SK-N-SH (cell line): Measurements from ENCODE around the gene PUM1. TPM values are rescaled to one million over a fixed set of nuclear protein-coding genes. Genes with fewer than 3 reads are reported as not detected.

Experiments
- CTCF ChIA-PET: fragments of 300-600, 350-600 bp; formaldehyde crosslinking; extraction: SDS; loops from one replicate; lab custom pipeline; 2021; lab: Yijun Ruan, JAX
- POLR2A ChIA-PET: fragments of 350-600 bp; sonication (Branson Sonifier 250); formaldehyde crosslinking; extraction: SDS; loops from one replicate; lab custom pipeline; 2020; ENCODE audit warnings: antibody characterized with exemption, inconsistent platforms; lab: Yijun Ruan, JAX
- DNase-seq: peaks from one replicate; pipeline ENCODE4 v3.0.0; 2012
- H2AFZ ChIP-seq: fragments of 200-600 bp; sonication (generic); 2 replicates; pipeline ENCODE4 v1.8.1; 2016; ENCODE audit warnings: antibody characterized with exemption, mild to moderate bottlenecking, low read depth
- H3F3A ChIP-seq: fragments of 200-600 bp; sonication (generic); replicated peaks from 2 replicates; pipeline ENCODE3; 2016; ENCODE audit warnings: antibody characterized with exemption, mild to moderate bottlenecking; ENCODE audit not compliant: insufficient read depth
- H3K27ac ChIP-seq, 2 experiments: fragments of 200-500 bp in 1 of 2; fragments of 200-600 bp in 1 of 2; sonication (Bioruptor generic) in 1 of 2; sonication (generic), shearing (Covaris generic) in 1 of 2; 2 replicates each; pipeline versions ENCODE4 v1.5.1 to v1.6.1; 2014 to 2016; ENCODE audit warnings: low read depth in 2 of 2, inconsistent platforms in 1 of 2, low read length in 1 of 2, mild to moderate bottlenecking in 1 of 2, mixed read lengths in 1 of 2
- H3K27me3 ChIP-seq: fragments of 200-600 bp; sonication (generic), shearing (Covaris generic); 2 replicates; pipeline ENCODE4 v1.6.1; 2016; ENCODE audit warnings: mixed run types; ENCODE audit not compliant: insufficient read depth
- H3K36me3 ChIP-seq, 2 experiments: fragments of 200-500 bp in 1 of 2; fragments of 200-600 bp in 1 of 2; sonication (Bioruptor generic) in 1 of 2; sonication (generic) in 1 of 2; replicated peaks in 1 of 2; 2 replicates each; pipeline versions ENCODE3 to v1.5.1; 2014 to 2016; ENCODE audit warnings: low read length in 1 of 2, mild to moderate bottlenecking in 1 of 2; ENCODE audit not compliant: insufficient read depth in 2 of 2, control insufficient read depth in 1 of 2
- H3K4me1 ChIP-seq, 2 experiments: fragments of 200-500 bp in 1 of 2; fragments of 200-600 bp in 1 of 2; sonication (Bioruptor generic) in 1 of 2; sonication (generic), shearing (Covaris generic) in 1 of 2; 2 replicates each; pipeline versions ENCODE4 v1.5.1 to v1.6.1; 2014 to 2016; ENCODE audit warnings: low read depth in 1 of 2, low read length in 1 of 2, mixed run types in 1 of 2; ENCODE audit not compliant: insufficient read depth in 2 of 2, control insufficient read depth in 1 of 2
- H3K4me2 ChIP-seq: fragments of 200-600 bp; sonication (generic), shearing (Covaris generic); 2 replicates; pipeline ENCODE4 v1.6.1; 2017; ENCODE audit warnings: mixed run types
- H3K4me3 ChIP-seq, 2 experiments: fragments of 200-500 bp in 1 of 2; fragments of 200-600 bp in 1 of 2; sonication (Bioruptor generic) in 1 of 2; sonication (generic), shearing (Covaris generic) in 1 of 2; 2 replicates each; pipeline versions ENCODE4 v1.5.1 to v1.8.1; 2014 to 2016; ENCODE audit warnings: low read depth in 2 of 2, inconsistent platforms in 1 of 2, low read length in 1 of 2, mild to moderate bottlenecking in 1 of 2, mixed read lengths in 1 of 2, moderate library complexity in 1 of 2
- H3K79me2 ChIP-seq: fragments of 200-600 bp; sonication (generic); 2 replicates; pipeline ENCODE4 v1.8.1; 2017; ENCODE audit warnings: mild to moderate bottlenecking; ENCODE audit not compliant: insufficient read depth
- H3K9ac ChIP-seq: fragments of 200-600 bp; sonication (generic); 2 replicates; pipeline ENCODE4 v1.6.1; 2017; ENCODE audit warnings: mixed run types
- H3K9me2 ChIP-seq: fragments of 200-600 bp; sonication (generic); 2 replicates; pipeline ENCODE4 v1.6.1; 2017; ENCODE audit warnings: mixed run types
- H3K9me3 ChIP-seq: fragments of 200-600 bp; sonication (generic); 2 replicates; pipeline ENCODE4 v1.6.1; 2017; ENCODE audit warnings: mixed run types, mild to moderate bottlenecking, moderate library complexity
- H4K20me1 ChIP-seq: fragments of 200-600 bp; sonication (generic); 2 replicates; pipeline ENCODE4 v1.6.1; 2017; ENCODE audit warnings: mild to moderate bottlenecking, mixed run types; ENCODE audit not compliant: insufficient read depth
- CHD2 ChIP-seq: fragments of 150-350 bp; IDR thresholded peaks from 2 replicates; pipeline ENCODE4 v1.6.1; 2018; ENCODE audit warnings: low read length; ENCODE audit not compliant: partially characterized antibody
- EP300 ChIP-seq, 2 experiments: IDR thresholded peaks; 2 replicates each; pipeline versions ENCODE4 v1.4.0 to v1.6.1; 2012; ENCODE audit warnings: borderline replicate concordance in 1 of 2, low read depth in 1 of 2, low read length in 1 of 2
- EZH2phosphoT487 ChIP-seq: fragments of 200-600 bp; sonication (generic); IDR thresholded peaks from 2 replicates; pipeline ENCODE4 v1.6.1; 2017; ENCODE audit warnings: low read depth, mixed run types, mild to moderate bottlenecking, antibody characterized with exemption, moderate library complexity, borderline replicate concordance
- GABPA ChIP-seq: IDR thresholded peaks from 2 replicates; pipeline ENCODE4 v1.4.0; 2012; ENCODE audit warnings: low read depth, mild to moderate bottlenecking
- GATA2 ChIP-seq: sonication (generic); formaldehyde crosslinking; IDR thresholded peaks from 2 replicates; pipeline ENCODE4 v1.5.0; 2020; ENCODE audit warnings: mild to moderate bottlenecking, missing genetic modification reagents
- RAD21 ChIP-seq: IDR thresholded peaks from 2 replicates; pipeline ENCODE4 v1.6.1; 2012; ENCODE audit warnings: mild to moderate bottlenecking, low read length
- RCOR1 ChIP-seq: fragments of 150-350 bp; IDR thresholded peaks from 2 replicates; pipeline ENCODE4 v1.6.1; 2017; ENCODE audit warnings: antibody characterized with exemption, low read length
- SMC3 ChIP-seq: IDR thresholded peaks from 2 replicates; pipeline ENCODE4 v1.6.1; 2012; ENCODE audit warnings: low read depth, low read length, improper control_type of control experiment
- TAF1 ChIP-seq: IDR thresholded peaks from 2 replicates; pipeline ENCODE4 v1.6.1; 2012; ENCODE audit warnings: low read depth, mild to moderate bottlenecking, low read length, moderate library complexity, borderline replicate concordance
- TCF12 ChIP-seq: IDR thresholded peaks from 2 replicates; pipeline ENCODE4 v1.4.0; 2012
- ZBTB33 ChIP-seq: IDR thresholded peaks from 2 replicates; pipeline ENCODE4 v1.4.0; 2012; ENCODE audit warnings: low read depth, borderline replicate concordance
- WGBS: methylation state at CpG from one replicate; pipeline ENCODE4 v1.1.6; 2017; ENCODE audit warnings: low lambda C conversion rate; 5-methylcytosine and 5-hydroxymethylcytosine counted together
- polyA plus RNA-seq, 3 experiments: library from polyadenylated mRNA; depleted of rRNA; stranded (reverse); fragments of >200 nt; gene quantifications; 2 replicates each; pipeline ENCODE4 v1.2.3, GENCODE V29; 2012
- TF ChIP-seq, protein P1 (sequence below): IDR thresholded peaks from 2 replicates; pipeline ENCODE4 v1.4.0; 2012; ENCODE audit warnings: low read depth, borderline replicate concordance
- TF ChIP-seq, protein P2 (sequence below): IDR thresholded peaks from 2 replicates; pipeline ENCODE4 v1.4.0; 2012; ENCODE audit warnings: low read depth
- TF ChIP-seq, protein P3 (sequence below): IDR thresholded peaks from 2 replicates; pipeline ENCODE4; 2012

PUM1 gene
- polyA plus RNA-seq, 1 of the 3 experiments (the other 2 are of a cell fraction): 66.7 TPM

GRCh38 chr1:31043631-31044030, 21.9 kb downstream of the PUM1 start (continued):
- TF ChIP-seq ZBTB33 (no peak), GATA2 (no peak), SMC3 (no peak)
- TF ChIP-seq, protein P1, sequence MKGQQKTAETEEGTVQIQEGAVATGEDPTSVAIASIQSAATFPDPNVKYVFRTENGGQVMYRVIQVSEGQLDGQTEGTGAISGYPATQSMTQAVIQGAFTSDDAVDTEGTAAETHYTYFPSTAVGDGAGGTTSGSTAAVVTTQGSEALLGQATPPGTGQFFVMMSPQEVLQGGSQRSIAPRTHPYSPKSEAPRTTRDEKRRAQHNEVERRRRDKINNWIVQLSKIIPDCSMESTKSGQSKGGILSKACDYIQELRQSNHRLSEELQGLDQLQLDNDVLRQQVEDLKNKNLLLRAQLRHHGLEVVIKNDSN: no peak

- no peak for DNase-seq
- POLR2A ChIA-PET: no interaction called here
- TF ChIP-seq RAD21: no peak
- no peak for TF ChIP-seq GABPA
- no peak for TF ChIP-seq TCF12
- TF ChIP-seq, protein P2, sequence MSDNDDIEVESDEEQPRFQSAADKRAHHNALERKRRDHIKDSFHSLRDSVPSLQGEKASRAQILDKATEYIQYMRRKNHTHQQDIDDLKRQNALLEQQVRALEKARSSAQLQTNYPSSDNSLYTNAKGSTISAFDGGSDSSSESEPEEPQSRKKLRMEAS: no peak
- TF ChIP-seq RCOR1: no peak
- no peak for TF ChIP-seq EZH2phosphoT487
- TF ChIP-seq, protein P3, sequence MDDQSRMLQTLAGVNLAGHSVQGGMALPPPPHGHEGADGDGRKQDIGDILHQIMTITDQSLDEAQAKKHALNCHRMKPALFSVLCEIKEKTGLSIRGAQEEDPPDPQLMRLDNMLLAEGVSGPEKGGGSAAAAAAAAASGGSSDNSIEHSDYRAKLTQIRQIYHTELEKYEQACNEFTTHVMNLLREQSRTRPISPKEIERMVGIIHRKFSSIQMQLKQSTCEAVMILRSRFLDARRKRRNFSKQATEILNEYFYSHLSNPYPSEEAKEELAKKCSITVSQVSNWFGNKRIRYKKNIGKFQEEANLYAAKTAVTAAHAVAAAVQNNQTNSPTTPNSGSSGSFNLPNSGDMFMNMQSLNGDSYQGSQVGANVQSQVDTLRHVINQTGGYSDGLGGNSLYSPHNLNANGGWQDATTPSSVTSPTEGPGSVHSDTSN: no peak
- TF ChIP-seq CHD2: no peak
- TF ChIP-seq SMC3: no peak
- no peak for TF ChIP-seq GATA2
- TF ChIP-seq EP300 (IDR thresholded peaks at IDR 0.05; ENCODE audit: borderline replicate concordance in 1 of 2, low read depth in 1 of 2, low read length in 1 of 2): no peak
- no peak for TF ChIP-seq TAF1
Observed at GRCh38 chr1:31042656-31043055, 22.9 kb downstream of the PUM1 start.

More at GRCh38 chr1:31042656-31043055, 22.9 kb downstream of the PUM1 start:
- no peaks in the 10 kb centered on the region for H3K9me2 ChIP-seq
- peaks cover 0 to 2% of the 10 kb centered on the region in 2 experiments; a peak in 2 of 4 replicates for H3K4me1 ChIP-seq
- no peak overlapping the region for H3K4me2 ChIP-seq
- H3K9me3 ChIP-seq: no peaks in the 10 kb centered on the region
- no peaks in the 10 kb centered on the region for H3K27me3 ChIP-seq
- H3K9ac ChIP-seq: no peak overlapping the region
- no peak overlapping the region for H2AFZ ChIP-seq
- H3K27ac ChIP-seq: no peak overlapping the region
- H4K20me1 ChIP-seq: peaks cover 97% of the 10 kb centered on the region
- H3K4me3 ChIP-seq: no peak overlapping the region
- CTCF ChIA-PET: no interaction called here
- H3F3A ChIP-seq: peaks cover 12% of the 10 kb centered on the region
- peaks cover 0 to 38% of the 10 kb centered on the region in 2 experiments for H3K36me3 ChIP-seq
- WGBS: 97% methylated on average over 6 of the region's 6 CpGs
- H3K79me2 ChIP-seq: peaks cover 99% of the 10 kb centered on the region
